ENCODE results near the gene MTG1.
A peak's percentile ranks its signal among the peaks of the same experiment; 100 is the strongest.
"Not testable (repeated sequence)": the region's sequence is repeated elsewhere in the genome, so short reads cannot be mapped to it uniquely, and the experiment has no call there.

The MTG1 gene

DNA sequence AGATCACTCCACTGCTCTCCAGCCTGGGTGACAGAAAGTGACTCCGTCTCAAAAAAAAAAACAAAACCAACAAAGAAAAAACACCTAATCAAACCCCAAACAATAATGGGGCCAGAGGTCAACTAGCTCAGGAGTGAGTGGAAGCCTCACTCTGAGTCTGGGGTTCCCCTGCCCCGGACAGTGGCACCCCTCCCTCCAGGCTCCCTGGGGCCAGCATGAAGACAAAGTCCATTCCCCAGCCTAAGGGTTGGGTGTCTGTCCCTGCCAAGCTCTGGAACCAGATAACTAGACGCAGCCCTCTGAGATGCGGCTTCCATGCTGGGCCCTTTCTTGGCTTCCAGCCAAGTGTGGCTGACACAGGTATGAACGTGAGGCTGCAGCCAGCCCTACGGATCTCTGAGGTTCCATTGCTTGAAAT is 34.4 kb upstream of the MTG1 start:
- no peak for DNase-seq

DNA sequence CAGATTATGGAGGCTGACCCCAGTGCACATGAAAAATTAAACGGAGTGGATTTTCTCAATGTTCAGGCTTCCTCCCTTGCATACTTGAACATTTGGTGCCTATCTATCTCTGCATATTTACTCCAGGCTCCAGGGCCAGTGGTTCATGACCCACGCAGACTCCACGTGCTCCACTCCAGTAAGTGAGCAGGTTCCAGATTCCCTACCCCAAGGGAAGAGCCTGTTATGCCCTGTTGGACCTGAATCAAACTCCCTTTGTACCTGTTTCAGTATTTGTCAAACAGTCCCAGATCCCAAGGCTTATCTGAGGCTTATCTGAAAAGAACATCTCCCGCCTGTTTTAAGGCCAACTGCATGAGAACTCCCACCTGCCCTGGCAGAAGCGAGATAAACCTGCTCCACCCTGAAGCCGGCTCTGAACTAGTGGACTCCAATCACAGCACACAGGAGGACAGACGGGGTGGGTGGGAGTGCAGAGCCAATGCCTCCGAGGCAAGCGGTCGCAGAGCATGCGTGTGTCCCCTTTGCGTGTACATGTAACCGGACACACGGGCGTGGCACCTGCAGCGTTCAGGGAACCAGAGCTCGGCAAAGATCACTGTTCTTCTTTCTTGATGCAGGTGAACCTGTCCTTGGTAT is 33.9 kb upstream of the MTG1 start:
- DNase-seq: no peak

DNA sequence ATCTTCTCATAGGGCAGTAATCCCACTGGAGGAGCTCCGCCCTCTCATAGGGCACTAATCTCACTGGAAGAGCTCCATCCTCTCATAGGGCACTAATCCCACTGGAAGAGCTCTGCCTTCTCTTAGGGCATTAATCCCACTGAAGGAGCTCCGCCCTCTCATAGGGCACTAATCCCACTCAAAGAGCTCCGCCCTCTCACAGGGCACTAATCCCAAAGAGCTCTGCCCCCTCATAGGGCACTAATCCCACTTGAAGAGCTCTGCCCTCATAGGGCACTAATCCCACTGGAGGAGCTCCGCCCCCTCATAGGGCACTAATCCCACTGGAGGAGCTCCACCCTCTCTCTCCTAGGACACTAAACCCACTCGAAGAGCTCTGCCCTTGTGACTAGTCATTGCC is 32.7 kb upstream of the MTG1 start:
- no peak for DNase-seq

DNA sequence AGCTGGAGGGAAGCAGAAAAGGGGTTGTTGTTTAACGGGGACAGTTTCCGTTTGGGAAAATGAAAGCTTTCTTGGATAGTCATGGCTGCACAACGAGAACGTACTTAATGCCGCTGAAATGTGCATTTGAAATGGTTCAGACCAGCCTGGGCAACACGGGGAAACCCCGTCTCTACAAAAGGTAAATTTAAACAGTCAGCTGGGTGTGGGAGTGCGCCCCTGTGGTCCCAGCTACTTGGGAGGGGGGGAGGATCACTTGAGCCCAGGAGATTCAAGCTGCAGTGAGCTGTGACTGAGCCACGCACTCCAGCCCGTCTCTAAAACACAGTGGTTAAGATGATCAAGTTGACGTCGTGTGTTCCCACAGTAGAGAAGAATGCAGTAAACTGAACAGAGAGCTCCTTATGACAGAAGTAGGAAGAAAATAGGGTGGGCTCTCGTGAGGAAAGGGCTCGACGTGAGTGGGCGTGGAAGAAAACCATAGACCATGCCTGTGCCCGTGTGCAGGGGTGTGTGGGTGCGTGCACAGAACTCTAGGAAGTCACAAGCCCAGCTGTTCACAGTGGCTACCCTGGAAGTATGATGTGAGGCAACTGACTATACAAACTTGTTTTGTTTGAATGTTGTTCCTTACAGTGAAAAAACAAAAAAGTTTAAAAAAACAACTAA is 32.0 kb upstream of the MTG1 start:
- DNase-seq: no peak

DNA sequence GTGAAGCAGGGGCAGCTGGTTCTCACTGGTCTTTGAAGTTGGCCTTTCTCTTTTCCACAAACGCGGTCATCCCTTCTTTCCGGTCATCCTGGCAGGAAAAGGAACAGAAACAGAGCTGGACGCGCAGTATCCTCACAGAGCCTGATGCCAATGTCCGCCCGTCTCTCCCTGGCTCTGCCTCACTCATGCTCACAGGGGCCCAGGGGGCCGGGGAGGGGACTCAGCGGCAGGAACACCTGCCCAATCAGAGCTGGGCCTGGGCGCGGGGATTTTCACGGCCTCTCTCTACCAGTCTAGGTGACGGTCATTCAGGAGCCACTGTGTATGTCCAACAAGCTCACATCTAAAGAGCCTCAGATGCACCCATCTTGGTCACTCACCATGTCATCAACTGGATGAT is 31.1 kb upstream of the MTG1 start:
- no peak for DNase-seq

DNA sequence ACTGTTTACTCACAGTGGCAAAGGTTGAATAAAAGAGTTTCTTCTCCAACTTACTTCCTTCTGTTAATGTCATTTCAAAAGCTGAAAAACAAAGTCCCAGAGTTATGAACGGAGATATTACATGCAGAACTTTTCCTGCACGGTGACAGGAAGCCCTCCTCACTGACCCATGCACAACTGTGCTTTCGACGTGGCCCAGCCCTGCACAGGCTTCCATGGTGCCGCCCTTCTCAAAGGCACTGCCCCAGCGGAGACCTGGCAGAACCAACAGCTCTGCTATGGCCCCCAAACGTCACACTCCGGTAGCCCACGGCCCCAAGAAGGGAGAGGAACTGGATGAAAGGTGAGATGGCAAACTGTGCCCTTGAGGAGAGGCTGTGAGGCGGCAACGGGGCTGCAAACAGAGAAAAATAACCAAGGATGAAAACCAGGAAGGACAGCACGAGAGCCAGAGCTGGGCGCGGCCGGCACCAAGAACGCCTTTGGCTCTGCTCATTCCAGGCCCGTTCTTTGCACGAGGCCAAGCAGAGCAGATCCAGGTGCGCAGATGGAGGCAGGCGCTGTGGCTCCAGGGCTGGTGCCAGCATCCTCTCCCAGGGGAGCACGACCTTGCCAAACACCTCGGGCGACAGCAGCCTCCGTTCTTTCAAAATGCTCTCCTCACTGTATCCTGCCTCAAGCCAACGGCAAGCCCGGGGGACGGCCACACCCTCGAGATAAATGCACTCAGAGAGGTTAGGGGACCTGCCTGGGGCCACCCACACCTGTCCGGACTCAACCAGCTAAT is 29.1 kb upstream of the MTG1 start:
- DNase-seq: no peak

DNA sequence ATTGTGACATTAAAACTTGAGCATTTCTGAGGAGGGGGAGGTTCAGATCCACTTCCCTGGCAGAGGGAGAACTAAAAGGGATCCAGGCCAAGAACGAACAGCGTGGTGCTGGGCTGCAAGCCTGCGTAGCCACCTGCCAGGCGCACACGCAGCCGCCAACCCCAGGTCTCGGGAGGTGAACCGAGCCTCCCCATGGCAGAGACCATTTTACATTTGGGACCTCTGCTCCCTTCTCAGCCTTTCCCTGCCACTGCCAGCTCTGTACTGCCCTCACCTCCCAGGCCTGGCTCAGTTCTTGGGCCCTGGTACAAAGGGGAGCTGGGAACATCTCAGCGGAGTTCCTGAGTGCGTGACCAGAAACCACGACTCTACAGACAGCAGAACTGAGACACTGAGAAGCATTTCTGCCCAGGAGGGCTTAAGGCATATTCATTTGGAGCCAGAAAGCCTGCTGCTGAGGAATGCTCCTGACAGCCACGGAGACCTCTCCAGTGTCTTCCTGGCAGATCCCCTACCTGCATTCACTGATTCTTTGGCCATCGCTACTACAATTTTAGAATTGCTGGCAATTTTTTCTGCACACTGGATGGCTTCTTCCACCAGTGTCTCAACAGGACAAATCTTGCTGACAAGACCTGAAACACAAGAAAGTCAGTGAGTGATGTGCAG is 28.4 kb upstream of the MTG1 start:
- DNase-seq: no peak

DNA sequence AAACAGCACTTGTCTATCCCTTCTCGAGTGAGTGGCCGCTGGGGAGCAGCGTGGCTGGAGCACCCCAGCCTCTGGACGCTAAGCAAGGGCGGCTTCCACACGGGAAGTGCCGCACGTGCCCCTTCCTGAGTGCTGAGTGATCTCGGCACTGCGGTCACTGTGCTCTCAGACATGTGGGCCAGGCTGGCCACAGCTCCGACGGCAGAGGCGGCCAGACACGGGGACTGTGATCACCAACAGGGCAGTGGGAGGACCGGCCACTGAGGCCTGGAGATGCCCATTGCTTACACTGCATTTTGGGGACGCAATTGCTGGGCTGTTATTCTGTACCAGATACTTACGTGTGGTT is 27.9 kb upstream of the MTG1 start:
- DNase-seq: no peak

DNA sequence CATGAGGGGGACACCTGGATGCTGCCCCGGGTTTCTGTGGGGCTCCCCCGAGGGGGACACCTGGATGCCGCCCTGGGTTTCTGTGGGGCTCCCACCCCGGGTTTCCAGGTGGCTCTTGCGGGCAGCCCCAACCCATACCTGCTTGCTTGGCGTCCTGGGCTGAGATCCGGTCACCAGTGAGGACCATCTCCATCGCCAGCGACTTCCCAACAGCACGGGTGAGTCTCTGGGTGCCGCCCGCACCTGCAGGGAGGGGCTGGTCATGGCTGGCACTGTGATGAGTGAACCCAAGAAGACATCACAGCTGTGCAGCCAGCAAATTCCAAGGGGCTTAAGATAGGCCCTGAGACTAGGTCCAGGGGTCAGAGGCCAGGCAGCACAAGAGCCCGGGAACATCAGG is 27.2 kb upstream of the MTG1 start:
- DNase-seq: no peak

DNA sequence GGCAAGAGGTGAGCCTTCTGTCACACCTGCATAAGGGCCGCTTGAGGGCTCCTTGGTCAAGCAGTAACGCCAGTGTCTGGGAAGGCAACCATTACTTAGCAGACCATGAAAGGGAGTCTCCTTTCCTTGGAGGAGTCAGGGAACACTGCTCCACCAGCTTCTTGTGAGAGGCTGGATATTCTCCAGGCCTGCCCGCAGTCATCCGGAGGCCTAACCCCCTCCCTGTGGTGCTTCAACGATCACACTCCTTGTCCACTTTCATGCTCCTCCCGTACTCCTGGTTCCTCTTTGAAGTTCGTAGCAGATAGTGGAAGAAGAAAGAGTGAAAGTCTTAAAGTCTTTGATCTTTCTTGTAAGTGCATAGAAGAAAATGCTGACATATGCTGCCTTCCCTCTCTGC is 26.5 kb upstream of the MTG1 start:
- not testable (repeated sequence) for DNase-seq

DNA sequence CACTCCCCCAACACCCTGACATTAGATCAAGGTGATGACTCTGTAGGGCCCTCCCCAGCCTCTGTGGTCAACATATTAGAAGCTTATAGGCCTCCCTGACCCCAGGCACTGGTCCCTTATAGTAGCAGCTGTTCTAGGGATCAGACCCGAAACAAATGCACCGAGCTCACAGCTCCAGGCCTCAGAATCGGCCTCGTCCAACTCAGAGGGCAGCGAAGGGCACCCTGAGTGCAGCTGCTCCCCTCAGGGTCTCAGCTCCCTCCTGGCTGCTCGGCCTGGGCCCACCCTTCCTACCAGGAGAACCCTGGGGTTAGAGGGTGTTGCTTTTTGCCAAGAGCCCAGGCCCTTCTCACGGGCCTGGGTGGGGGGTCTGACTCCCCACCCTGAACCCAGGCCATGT is 25.8 kb upstream of the MTG1 start:
- no peak for DNase-seq

DNA sequence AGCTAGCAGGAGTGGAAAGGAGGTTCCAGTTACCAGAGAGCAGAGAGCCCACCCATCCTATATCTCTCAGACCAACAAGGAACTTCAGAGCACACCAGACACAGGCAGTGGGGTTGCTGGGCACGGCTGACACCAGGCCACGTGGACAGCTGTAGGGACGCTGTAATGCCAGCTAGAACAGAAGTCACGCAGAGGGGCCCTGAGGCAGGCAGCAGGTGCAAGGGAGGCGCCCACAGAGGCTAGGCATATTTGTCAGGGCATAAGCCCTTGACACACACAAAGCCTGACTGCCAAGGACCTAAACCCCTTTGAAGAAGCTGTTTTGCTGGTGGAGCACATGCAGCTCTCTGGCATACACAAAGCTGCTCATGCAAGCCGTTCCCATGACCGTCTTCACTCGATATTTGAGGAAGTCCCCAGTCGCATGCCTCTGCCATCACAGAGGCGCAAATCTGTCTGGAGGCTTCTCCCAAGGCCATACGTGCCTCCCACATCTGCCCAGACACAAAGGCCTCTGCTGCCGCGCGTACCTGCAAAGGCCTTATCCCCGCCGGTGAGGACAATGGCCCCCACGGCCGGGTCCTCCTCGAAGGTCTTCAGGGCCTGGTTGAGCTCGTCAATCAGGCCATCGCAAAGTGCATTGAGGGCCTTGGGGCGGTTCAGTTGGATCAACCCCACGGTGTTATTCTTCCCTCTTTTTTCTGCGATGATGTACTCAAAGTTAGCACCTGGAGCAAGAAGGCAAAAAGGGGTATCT is 23.7 kb upstream of the MTG1 start:
- no peak for DNase-seq

DNA sequence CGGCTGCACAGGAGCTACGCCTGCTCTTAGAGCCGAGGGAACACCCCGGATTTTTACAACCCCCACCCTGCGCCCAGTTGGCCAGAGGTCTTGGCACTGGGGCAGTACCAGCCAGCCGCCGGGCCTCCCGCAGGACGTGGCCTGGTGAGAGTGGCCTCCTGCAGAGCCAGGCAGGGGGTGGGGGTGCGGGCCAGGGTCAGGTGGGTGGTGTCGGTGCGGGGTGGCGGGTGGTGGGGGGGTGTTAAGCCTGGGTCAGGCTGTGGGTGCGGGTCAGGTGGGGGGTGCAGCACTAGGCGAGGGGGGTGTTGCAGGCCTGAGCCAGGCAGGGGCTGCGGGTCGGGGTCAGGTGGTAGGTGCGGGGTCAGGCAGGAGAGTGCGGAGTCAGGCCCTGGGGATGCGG is 21.4 kb upstream of the MTG1 start:
- no peak for DNase-seq

DNA sequence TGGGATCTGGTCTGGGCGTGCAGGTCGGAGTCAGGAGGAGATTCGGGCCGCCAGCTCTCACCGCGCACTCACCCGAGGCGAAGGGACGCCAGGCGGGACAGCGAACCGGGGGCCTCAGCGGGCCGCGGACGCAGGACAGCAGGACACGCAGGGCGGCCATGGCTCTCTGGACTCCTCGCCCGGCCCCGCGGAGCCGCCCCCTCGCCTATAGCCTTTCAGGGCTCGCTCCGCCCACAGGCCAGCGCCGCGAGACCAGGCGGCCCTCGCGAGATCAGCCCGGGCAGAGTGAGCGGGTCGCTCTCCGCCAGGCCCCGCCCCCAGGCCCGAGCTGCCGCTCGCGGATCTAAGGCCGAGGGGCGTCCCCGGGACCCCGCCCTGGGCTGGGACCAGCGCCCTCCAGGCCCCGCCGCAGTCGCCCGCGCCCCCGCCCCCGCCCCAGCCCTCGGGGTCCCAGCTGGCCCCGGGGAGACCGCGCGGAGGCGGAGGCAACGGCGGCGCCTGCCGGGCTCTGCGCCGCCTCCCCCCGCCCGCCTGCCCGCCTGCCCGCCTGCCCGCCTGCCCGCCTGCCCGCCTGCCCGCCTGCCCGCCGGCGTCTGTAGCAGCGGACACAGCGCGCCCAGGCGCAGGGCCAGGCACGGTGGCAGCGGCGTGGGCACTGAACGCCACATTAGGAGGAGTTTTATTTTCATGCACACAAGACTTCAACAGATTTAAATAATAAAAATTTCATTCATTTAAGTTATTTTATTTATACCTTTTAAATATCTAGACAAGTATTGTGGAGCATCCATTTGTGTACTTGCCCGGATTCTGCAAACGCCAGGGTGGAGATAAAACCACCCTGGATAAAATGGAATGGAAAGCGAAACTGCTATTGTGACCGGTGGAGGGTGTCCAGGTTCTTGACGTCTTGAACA is 20.5 kb upstream of the MTG1 start, which contains the start of gene ECHS1:
TSS of gene ECHS1 (minus strand) at position 181 of the 917 bp plus-strand sequence. CDS start at position 160, 21 bp downstream.
- peak; percentile 13 for DNase-seq

DNA sequence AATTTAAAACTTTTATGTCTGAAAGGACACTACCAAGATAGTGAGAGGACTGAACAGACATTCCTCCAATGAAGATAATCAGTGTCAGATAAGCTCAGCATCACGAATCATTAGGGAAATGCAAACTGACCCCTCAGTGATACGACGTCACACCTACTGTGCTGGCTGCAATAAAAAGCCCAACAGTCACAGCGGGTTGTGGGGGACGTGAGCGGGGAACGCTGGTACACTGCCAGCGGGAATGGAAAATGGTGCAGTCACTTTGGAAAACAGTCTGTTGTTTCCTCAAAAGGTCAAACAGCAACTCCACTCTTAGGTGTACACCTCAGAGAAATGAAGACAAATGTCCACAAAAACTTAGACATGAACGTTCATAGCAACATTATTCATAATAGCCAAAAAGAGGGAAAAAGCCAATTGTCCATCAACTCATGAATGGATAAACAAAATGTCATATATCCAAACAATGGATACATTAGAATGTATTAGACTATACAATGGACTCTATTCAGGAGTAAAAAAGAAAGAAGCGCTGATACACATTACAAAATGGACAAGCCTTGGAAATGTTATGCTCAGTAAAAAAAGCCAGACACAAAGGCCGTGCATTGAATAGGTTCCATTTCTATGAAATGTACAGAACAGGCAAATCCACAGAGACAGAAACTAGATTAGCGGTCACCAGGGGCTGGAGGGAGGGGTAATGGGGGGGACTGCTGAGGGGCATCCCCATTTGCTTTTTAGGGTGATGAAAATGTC is 18.4 kb upstream of the MTG1 start:
- no peak for DNase-seq

DNA sequence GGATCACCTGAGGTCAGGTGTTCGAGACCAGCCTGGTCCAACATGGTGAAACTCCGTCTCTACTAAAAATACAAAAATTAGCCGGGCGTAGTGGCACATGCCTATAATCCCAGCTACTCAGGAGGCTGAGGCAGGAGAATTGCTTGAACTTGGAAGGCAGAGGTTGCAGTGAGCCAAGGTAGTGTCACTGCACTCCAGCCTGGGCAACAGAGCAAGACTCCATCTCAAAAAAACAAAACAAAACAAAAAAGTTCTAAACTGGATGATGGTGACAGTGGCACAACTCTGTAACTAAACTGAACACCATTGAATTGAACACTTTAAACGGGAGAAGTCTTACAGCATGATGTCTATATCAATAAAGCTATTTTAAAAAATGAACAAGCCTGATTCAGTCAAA is 17.8 kb upstream of the MTG1 start:
- DNase-seq: not testable (repeated sequence)

DNA sequence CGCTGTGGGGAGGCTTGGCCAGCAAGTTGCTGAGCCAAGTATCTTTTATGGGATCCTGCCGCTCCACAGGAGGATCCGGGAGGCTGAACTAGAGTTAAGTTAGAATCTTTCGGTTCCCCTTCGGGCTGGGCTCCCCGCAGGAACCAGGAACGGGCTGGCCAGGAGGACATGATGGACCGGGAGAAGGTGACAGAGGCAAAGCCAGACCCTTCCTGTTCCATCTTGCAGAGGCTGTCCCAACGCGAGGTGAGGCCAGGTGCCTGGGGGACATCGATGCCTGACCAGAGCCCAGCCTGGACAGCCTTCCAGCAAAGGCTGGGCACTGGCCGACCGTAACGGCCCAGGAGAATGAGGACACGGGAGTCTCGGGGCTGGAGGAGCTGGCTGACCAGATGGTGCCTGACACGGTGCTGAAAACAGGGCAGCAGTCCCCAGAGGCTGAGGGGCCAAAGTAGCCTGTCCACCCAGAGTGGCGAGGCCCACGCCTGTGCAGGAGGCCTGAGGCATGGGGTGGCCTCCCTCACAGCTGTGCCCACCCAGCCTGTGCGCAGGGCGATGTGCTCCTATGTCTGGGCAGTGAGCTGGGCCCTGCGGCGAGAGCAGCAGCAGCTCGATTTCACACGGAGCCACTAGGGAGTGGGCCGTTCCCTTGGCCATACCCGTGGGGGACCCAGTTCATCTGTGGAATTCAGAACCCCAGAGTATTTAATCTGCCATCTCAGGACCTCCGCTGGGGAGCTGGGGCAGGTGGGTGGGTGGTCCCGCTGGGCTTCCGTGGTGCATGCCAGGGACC is 16.7 kb upstream of the MTG1 start:
- no peak for DNase-seq

DNA sequence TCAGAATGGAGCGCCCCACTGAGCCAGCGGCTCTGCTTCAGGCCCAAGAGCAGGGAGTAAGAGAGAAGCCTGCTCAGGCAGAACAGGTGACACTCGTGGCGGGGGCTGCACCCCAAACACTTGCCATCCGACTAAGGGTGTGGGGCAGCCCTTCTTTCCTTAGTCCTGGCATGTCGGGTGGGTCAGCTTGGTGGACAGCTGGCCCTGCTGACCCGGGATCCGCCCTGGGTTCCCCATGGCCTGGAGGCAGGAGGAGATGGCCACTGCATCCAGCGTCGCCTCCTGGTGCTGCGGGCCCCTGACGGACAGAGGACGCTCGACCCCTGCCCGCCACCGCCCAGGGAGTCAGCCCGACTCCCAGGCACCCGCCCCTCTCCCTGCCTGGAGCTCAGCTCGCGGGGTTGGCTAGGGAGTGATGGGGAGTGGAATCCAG is 16.1 kb upstream of the MTG1 start:
- no peak for DNase-seq

DNA sequence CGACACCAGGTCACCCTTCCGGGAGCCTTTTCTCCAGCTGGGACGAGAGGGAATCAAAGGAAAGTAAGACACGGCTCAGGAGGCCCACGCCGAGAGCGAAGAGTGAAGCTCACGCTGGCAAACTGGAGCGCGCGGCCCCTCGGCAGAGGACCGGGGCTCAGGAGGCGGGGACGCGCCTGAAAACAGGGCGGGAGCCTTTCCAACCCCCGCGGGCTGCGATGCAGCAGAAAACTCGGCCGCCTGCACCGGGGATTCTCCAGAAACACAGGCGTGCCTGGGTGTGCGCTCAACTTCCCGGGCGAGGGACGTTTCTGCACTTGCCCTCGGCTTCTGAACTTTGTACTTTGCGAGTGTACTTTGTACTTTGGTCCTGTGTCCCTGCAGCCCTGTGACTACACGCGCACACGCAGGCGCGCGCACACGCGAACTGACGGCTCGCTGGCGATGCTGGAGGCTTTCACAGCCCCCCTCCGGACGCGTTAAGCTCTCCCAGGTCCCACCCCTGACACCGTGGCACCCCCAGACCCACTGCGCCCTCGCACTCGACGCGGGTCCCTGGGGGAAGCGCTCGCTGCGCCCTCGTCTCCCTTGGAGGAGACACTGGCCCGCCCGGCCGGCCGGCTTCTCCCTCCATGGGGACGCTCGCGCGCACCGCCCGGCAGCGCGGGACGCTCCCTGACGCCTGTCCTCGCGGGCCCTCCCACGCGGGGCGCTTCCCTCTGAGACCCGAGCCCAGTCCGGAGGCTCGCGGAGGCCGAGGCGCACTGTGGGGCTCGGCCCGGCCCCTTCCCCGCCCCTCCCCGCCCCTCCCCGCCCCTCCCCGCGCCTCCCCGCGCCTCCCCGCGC is 15.5 kb upstream of the MTG1 start:
- DNase-seq: no peak
